ENCODE data around the gene PNMT. TPM values are rescaled to one million over a fixed set of nuclear protein-coding genes. Genes with fewer than 3 reads are reported as not detected.

PNMT gene
- total and polyA plus RNA-seq, 2 of the 13 experiments (the other 11 are each of a cell fraction or from before 2014, with no cell fraction given): 0.25 TPM; not detected in 1

GRCh38 chr17:39621523-39622379, 46.5 kb upstream of the PNMT start (continued):
- TF ChIP-seq IKZF5 (CRISPR knock-in tag; IDR thresholded peaks at IDR 0.05): peak; percentile 87; the same call in 1 of the 2 replicates
- TF ChIP-seq MLX (CRISPR knock-in tag; IDR thresholded peaks at IDR 0.05): 0 out of 2 replicates have a peak, but pooled peaks have one; percentile 33
- no peak for TF ChIP-seq PHF20 (CRISPR knock-in tag; IDR thresholded peaks at IDR 0.05)
- no peak for TF ChIP-seq TEAD2 (CRISPR knock-in tag; IDR thresholded peaks at IDR 0.05)
- no peak for TF ChIP-seq ZNF17 (CRISPR knock-in tag; IDR thresholded peaks at IDR 0.05)
- TF ChIP-seq MBNL3 (CRISPR knock-in tag; conservative IDR thresholded peaks at IDR 0.05): no peak
- peak; percentile 59; the same call in 1 of the 2 replicates for TF ChIP-seq ZNF335 (CRISPR knock-in tag; IDR thresholded peaks at IDR 0.05)
- no peak for TF ChIP-seq RBAK (CRISPR knock-in tag; IDR thresholded peaks at IDR 0.05)
- 0 out of 2 replicates have a peak, but pooled peaks have one; percentile 55 for TF ChIP-seq ZNF256 (CRISPR knock-in tag; conservative IDR thresholded peaks at IDR 0.05)
- TF ChIP-seq ZNF430 (CRISPR knock-in tag; IDR thresholded peaks at IDR 0.05): no peak
- no peak for TF ChIP-seq ATRX (CRISPR knock-in tag; IDR thresholded peaks at IDR 0.05; ENCODE audit: borderline replicate concordance)
- TF ChIP-seq EP300 (IDR thresholded peaks at IDR 0.05; ENCODE audit: low read depth in 2 of 2, low read length in 2 of 2): peak in 1 of 2 experiments; percentile 21; a peak in 1 of 4 replicates
- TF ChIP-seq EP300 (CRISPR knock-in tag; IDR thresholded peaks at IDR 0.05; ENCODE audit: borderline replicate concordance): no peak
- TF ChIP-seq GTF3A (CRISPR knock-in tag; conservative IDR thresholded peaks at IDR 0.05): no peak
- no peak for TF ChIP-seq EEA1 (CRISPR knock-in tag; IDR thresholded peaks at IDR 0.05; ENCODE audit: borderline replicate concordance)
- no peak for TF ChIP-seq ZNF317 (CRISPR knock-in tag; IDR thresholded peaks at IDR 0.05)
- peak; percentile 68; the same call in 1 of the 2 replicates for TF ChIP-seq ZNF678 (CRISPR knock-in tag; IDR thresholded peaks at IDR 0.05)
- TF ChIP-seq ADNP (CRISPR knock-in tag; IDR thresholded peaks at IDR 0.05): no peak
- no peak for TF ChIP-seq ZFP1 (CRISPR knock-in tag; IDR thresholded peaks at IDR 0.05)
- TF ChIP-seq ZFP36 (IDR thresholded peaks at IDR 0.05; ENCODE audit: borderline replicate concordance, low read depth, low read length, partially characterized antibody): peak; percentile 52
- TF ChIP-seq ZKSCAN8 (CRISPR knock-in tag; IDR thresholded peaks at IDR 0.05; ENCODE audit: borderline replicate concordance): peak; percentile 80; the same call in 1 of the 2 replicates
- TF ChIP-seq MAZ (IDR thresholded peaks at IDR 0.05; ENCODE audit: borderline replicate concordance, low read depth, low read length): no peak
- TF ChIP-seq MAZ (CRISPR knock-in tag; IDR thresholded peaks at IDR 0.05; ENCODE audit: low read depth): no peak
- TF ChIP-seq KLF13 (CRISPR knock-in tag; IDR thresholded peaks at IDR 0.05): no peak
- TF ChIP-seq ZNF720 (CRISPR knock-in tag; IDR thresholded peaks at IDR 0.05): peak; percentile 83; the same call in 1 of the 2 replicates
- 0 out of 2 replicates have a peak, but pooled peaks have one; percentile 24 for TF ChIP-seq ZNF615 (CRISPR knock-in tag; IDR thresholded peaks at IDR 0.05; ENCODE audit: borderline replicate concordance)
- TF ChIP-seq HOXA3 (CRISPR knock-in tag; IDR thresholded peaks at IDR 0.05): peak; percentile 80
- TF ChIP-seq ZNF577 (CRISPR knock-in tag; IDR thresholded peaks at IDR 0.05; ENCODE audit: borderline replicate concordance, low read depth): no peak
- TF ChIP-seq FOXA1 (IDR thresholded peaks at IDR 0.05): no peak
- no peak; the same call in 1 of the 2 replicates for TF ChIP-seq FOXA1 (CRISPR knock-in tag; IDR thresholded peaks at IDR 0.05)
- peak; percentile 54; the same call in 1 of the 2 replicates for TF ChIP-seq ZNF740 (CRISPR knock-in tag; IDR thresholded peaks at IDR 0.05)
- peak; percentile 62; the same call in 1 of the 2 replicates for TF ChIP-seq ISL2 (CRISPR knock-in tag; IDR thresholded peaks at IDR 0.05)
